Activated CD4-positive, alpha-beta T cell treated with anti-CD3 and anti-CD28 coated beads for 4 hours (primary cell): Measurements from ENCODE around the gene LIG1.

Experiments
- DNase-seq, 2 donors: peaks; one replicate each; pipeline ENCODE4 v3.0.0-alpha.2; 2020

LIG1 gene

GRCh38 chr19:48181505-48181904 is 11.4 kb upstream of the LIG1 start:
- no peak for DNase-seq

- DNase-seq = no peak
These were observed 6.1 kb upstream of the LIG1 start for GRCh38 chr19:48176226-48176625.

DNA sequence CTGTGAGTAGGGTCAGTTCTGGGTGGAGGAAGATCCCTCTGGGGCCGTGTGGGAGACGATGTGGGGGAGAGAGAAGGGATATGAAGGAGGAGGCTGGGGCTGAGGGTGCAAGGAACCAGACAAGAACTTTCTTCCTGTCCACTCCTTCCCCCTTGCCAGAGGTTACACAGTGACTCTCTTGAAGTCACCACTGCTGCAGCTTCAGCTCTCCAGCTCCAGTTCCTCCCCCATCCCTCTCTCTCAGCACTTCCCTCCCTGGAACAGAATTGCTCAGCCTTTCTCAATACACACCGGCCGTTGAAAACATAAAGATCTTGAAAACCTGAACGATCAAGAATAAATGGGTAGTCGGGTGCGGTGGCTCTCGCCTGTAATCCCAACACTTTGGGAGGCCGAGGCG is 5.4 kb upstream of the LIG1 start:
- DNase-seq = no peak

DNA sequence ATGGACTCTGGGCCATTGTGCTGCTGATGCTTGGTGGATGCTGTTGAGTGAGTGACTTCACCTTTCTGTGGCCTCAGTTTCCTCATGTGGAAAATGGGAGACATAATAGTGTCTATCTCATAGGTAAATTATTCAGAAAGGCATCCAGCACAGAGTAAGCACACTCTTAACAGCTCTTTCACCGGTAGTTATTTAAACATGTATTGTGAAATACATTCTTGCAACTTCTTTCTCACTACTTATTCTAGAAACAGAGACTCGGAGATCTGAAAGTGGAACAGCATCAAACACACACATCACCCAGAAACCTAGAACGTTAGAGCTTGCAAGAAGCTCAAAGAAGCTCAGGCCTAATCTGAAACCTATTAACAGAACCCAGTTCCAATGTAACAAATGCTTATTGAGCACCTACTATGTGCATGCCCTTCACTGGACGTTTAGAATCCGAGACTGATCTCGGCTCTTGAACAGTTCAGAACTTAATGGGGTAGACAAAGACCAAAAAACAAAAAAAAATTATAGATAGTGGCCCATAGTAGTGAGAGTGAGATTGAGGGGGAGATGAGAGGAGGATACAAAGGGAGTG is 4.4 kb upstream of the LIG1 start:
- DNase-seq = no peak

- DNase-seq = no peak
These were observed 1.6 kb upstream of the LIG1 start for GRCh38 chr19:48171710-48172109.

DNA sequence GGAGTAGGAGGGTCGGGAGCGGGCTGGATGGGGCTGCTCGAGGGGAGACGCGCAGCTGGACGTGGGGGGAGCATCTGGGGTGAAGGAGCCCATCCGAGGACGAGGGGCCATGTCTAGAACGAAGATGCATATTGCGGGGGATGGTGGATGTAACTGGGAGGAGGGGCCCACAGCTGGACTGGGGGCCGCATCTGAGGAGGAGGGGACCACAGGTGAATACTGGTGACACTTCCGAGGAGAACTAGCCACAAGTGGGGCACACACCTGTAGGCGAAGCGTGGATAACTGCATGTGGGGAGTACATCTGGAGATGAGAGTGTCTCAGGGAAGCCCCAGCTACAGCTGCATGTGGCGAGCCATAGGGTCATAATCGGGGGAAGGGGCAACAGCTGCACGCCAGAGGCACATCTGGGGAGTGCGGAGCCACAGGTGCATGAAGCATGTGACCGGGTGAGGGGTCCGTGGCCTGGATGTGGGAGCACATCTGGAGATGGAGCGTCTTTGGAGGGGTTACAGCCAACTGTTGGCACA is 738 bp upstream of the LIG1 start:
- DNase-seq = peak in 1 of 2 donors; percentile 9

- DNase-seq = peak; percentile 94
These were observed 586 bp downstream of the LIG1 start for GRCh38 chr19:48169578-48169938.

GRCh38 chr19:48168689-48169088 is 1.5 kb downstream of the LIG1 start:
- no peak for DNase-seq

- no peak for DNase-seq
These were observed 11.8 kb downstream of the LIG1 start for GRCh38 chr19:48158210-48158790.

DNA sequence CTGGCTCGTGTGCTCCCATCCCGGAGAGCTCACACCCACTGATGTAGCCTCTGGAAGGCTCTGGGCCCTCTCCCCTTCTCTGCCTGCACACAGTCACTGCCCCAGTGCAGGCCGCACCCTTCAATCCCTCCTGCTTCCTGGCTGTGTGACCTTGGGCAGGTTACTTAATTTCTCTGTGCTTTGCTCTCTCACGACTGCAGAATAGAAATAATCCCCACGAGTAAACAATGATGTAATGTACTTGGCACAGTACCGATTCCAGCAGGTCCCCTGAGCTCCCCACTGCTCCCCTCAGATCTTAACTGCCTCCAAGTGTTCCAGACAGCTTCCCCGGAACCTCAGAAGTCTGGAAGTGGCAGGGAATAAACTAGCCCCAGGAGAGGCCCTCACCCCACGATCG is 16.1 kb downstream of the LIG1 start:
- no peak for DNase-seq

DNA sequence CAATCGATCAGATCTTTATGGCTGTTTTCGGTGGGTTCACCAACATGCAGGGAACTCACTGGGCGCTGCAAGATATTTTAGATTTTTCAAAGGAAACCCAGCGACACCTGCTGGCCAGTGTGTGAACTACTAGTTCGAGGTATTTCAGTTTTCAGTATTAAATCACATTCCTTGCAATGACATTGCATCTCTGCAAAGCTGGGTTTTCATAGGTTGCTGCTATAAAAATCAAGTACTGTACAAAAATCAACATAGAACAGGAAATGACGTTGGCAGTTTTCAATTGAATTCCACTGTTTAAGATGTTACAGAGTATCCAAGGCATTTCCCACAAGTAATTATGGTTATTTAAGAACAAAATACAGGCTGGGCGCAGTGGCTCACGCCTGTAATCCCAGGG is 17.6 kb downstream of the LIG1 start:
- DNase-seq = peak; percentile 53 to 74

DNA sequence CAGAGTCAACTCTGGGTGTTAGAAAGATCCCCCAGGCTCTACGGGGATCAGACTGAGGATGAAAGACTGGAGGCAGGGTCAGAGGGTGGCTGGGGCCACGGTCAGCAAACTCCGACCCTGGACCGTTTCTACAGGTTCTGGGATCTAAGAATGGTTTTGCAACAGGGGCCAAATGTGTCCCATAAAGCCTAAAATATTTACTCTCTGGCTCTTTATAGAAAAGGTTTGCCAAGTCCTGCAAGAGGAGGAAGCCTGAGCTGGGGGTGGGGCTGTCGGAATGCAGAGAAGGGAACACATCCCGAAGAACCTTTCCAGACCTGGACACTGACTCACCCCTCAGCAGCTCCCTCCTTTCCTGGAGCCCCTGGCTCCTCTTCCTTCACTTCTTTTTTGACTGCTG is 20.7 kb downstream of the LIG1 start:
- no peak for DNase-seq

DNA sequence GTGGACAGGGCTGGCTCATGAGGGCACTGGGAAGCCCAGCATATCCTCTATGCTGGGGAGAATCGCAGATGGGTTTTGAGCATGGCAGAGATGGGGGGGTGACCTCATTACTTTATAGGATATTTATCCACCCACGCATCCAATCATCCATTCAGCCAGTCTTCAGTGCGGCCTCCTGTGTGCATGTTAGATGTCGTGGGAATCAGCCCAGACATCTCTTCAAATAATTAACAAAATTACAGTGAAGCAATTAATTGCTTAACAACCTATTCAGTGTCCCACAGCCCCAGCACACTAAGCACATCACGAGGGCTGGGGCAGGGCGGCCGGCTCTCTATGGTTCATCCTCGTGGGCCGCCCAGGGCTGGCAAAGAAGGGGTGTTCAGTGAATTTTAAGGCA is 21.6 kb downstream of the LIG1 start:
- no peak for DNase-seq

DNA sequence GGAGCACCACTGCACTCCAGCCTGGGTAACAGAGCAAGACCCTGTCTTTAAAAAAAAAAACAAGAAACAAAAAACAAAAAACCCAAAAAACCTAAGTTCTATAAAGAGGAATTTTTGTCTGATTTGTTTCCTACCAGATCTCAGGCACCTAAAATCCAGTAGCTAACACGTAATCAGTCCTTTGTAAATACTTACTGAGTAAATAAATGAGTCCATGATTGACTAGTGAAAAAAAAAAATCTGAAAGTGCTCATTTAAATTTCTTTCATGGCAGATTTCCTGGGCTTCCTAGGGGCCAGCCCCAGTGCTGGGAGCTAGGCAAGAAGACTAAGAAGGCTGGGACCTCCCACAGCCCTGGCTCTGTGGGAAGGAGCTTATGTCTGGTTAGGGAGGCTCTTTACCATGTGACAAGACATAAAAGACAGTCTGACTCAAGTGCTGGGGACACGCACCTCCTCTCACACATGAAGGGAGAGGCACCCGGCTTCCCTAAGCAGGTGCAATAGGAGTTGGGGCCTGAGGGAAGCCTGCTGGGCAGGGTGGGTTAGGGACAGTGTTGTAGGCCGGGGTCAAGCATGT is 22.5 kb downstream of the LIG1 start:
- DNase-seq = no peak

DNA sequence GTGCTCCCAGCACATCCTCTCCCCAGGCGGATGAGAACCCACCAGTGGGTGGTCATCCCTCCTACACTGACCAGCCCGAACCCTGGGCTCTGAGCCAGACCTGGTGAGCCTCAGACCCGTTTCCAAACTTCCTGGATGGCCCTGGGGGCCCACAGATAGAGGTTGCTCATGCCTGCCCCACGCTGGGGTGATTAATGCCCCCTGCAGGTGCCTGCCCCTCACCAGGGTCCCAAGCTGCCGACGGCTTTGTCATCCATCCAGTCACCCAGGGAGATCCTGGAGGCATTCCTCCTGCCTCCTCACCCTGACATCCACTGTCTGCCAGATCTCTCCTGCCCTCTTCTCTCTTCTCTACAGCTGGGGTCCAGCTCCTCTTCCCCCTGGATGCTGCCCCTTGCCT is 31.1 kb downstream of the LIG1 start:
- DNase-seq = no peak

- no peak for DNase-seq
These were observed 32.7 kb downstream of the LIG1 start for GRCh38 chr19:48137411-48137810.

GRCh38 chr19:48136547-48136946 is 33.6 kb downstream of the LIG1 start:
- DNase-seq = no peak

DNA sequence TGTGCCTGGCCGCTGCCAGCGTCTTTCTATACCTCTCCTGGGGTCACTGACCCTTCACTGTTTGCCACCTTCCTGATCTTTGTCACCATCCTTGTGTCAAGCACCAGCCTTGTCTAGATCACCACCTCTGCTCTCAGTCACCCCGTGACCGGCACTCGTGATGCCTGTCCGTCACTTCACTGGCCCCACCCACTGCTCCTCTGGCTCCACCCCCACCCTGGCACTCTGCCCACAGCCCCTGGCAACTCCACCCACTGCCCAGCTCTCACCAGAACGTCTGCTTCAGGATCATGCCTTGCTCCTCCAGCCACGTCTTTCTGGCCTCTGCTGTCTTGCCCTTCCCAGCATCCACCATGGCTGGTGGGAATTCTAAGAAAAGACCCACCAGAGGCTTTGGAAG is 34.7 kb downstream of the LIG1 start:
- DNase-seq = no peak

DNA sequence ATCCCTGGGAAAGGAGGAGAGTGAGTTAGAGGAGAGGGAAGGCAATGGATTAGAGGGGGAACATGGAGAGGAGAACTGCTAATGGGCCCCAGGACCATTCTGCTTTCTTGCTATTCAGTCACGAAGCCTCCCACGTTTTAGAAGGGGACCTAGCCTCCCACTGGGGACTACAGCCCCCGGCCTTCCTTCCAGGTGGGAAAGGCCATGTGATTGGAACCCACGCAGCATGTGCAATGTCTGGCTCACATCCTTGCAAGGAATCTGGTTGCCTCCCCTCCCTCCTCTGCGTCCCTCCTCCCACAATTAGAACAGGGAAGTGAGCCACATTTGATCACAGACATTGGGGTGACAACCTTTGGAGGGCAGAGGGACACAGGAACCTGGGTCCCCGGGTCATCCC is 37.0 kb downstream of the LIG1 start:
- DNase-seq = no peak

- no peak for DNase-seq
These were observed 42.6 kb downstream of the LIG1 start for GRCh38 chr19:48127561-48127960.

- DNase-seq = no peak
These were observed 46.1 kb downstream of the LIG1 start for GRCh38 chr19:48123907-48124651.

DNA sequence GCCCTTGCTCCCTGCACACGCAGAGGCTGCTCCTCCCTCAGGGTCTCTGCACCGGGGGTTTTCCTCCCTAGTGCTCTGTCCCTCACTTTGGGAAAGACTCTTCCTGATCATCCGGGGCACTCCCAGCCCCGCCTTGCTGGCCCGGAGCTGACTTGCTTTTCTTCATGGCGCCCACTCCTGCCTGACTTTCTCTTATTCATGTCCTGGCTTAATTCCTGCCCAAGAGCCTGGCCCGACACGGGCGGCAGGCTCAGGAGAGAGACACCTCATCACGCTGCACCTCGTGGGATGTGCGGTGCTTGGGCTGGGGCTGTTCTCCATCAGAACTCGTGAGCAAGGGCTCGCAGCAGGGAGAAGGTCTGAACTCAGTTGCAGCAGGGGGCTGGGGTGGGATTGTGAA is 47.7 kb downstream of the LIG1 start:
- DNase-seq = no peak

DNA sequence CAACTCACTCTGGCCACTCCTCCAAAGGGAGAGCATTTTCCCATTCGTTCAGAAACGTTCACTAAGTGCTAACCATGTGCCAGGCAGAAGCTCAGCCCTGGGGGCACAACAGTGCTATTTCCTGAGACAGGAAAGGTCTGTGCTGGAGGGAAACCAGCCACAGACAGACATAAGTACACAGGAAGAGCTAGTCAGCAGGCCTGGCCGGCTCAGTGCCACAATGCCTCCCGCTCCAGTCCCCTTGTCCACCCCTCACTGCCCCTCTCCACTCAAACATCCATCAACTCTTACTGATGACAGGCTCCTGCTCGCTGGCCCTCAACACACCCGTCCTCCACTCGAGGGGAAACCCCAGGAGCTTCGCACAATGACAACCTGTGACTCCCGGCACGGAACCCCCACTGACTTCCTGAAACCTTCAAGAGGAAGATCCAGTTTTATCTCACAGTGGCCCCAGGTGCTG is 48.2 kb downstream of the LIG1 start:
- DNase-seq = no peak

GRCh38 chr19:48121066-48121465 is 49.1 kb downstream of the LIG1 start:
- DNase-seq = no peak
